BJ (cell line): Measurements from ENCODE around the gene GPRIN2. TPM values are rescaled to one million over a fixed set of nuclear protein-coding genes. Genes with fewer than 3 reads are reported as not detected.

Experiments used
- CTCF ChIA-PET: fragments of 350-600 bp; formaldehyde crosslinking; extraction: SDS; loops from one replicate; lab custom pipeline; 2021; ENCODE audit warnings: antibody characterized with exemption, inconsistent platforms; lab: Yijun Ruan, JAX
- POLR2A ChIA-PET: fragments of 300-600 bp; sonication (Branson Sonifier 250); formaldehyde crosslinking; extraction: SDS; loops from one replicate; lab custom pipeline; 2021; ENCODE audit warnings: antibody characterized with exemption; lab: Charles Lee
- DNase-seq: peaks from one replicate; pipeline ENCODE4 v3.0.0-alpha.2; 2011; ENCODE audit warnings: low read depth
- H3K27me3 ChIP-seq: 2 replicates; pipeline ENCODE4 v1.6.0; 2011; ENCODE audit warnings: low read length; ENCODE audit not compliant: control insufficient read depth, insufficient read depth
- H3K36me3 ChIP-seq: 2 replicates; pipeline ENCODE4 v1.5.1; 2011; ENCODE audit warnings: low read length; ENCODE audit not compliant: control insufficient read depth, insufficient read depth
- H3K4me3 ChIP-seq: 2 replicates; pipeline ENCODE4 v1.5.1; 2011; ENCODE audit warnings: low read depth, mild to moderate bottlenecking, control low read depth, low read length
- polyA plus RNA-seq: library from polyadenylated mRNA; depleted of rRNA; stranded (reverse); fragments of >200 nt; gene quantifications from 2 replicates; pipeline ENCODE4 v1.2.3, GENCODE V29; 2011
- TF ChIP-seq, protein P1 (sequence below): IDR thresholded peaks from 2 replicates; pipeline ENCODE4 v1.5.1; 2011; ENCODE audit warnings: low read depth, mild to moderate bottlenecking, control low read depth, inconsistent platforms, low read length, moderate library complexity; ENCODE audit not compliant: insufficient read depth

The GPRIN2 gene
- polyA plus RNA-seq, 1 experiment: 0.04 TPM

- H3K36me3 ChIP-seq: no peaks in the 10 kb centered on the region
- ChIA-PET POLR2A (no interaction called here), CTCF (interaction anchor here (0.7 to 0.8 kb wide), 2 partner anchors 17 to 21 kb away, joined by 3 read pairs; no protein-coding TSS in a partner anchor)
- TF ChIP-seq, protein P1, sequence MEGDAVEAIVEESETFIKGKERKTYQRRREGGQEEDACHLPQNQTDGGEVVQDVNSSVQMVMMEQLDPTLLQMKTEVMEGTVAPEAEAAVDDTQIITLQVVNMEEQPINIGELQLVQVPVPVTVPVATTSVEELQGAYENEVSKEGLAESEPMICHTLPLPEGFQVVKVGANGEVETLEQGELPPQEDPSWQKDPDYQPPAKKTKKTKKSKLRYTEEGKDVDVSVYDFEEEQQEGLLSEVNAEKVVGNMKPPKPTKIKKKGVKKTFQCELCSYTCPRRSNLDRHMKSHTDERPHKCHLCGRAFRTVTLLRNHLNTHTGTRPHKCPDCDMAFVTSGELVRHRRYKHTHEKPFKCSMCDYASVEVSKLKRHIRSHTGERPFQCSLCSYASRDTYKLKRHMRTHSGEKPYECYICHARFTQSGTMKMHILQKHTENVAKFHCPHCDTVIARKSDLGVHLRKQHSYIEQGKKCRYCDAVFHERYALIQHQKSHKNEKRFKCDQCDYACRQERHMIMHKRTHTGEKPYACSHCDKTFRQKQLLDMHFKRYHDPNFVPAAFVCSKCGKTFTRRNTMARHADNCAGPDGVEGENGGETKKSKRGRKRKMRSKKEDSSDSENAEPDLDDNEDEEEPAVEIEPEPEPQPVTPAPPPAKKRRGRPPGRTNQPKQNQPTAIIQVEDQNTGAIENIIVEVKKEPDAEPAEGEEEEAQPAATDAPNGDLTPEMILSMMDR: no peak
- H3K27me3 ChIP-seq: no peaks in the 10 kb centered on the region
- H3K4me3 ChIP-seq: no peak overlapping the region
- no peak for DNase-seq
Observed at GRCh38 chr10:46523119-46523961, 33.1 kb downstream of the GPRIN2 start.

- TF ChIP-seq, protein P1: no peak
- ChIA-PET POLR2A (no interaction called here), CTCF (no interaction called here)
- DNase-seq: no peak
- Histone ChIP-seq H3K4me3 (no peak overlapping the region), H3K27me3 (no peaks in the 10 kb centered on the region), H3K36me3 (no peaks in the 10 kb centered on the region)
Observed at GRCh38 chr10:46522295-46523118, 34.0 kb downstream of the GPRIN2 start.

- DNase-seq: no peak
- CTCF ChIA-PET: interaction anchor here (1.3 kb wide), 1 partner anchor 292 kb away, joined by 3 read pairs; no protein-coding TSS in a partner anchor
- no peaks in the 10 kb centered on the region for H3K27me3 ChIP-seq
- POLR2A ChIA-PET: no interaction called here
- no peaks in the 10 kb centered on the region for H3K36me3 ChIP-seq
- TF ChIP-seq, protein P1: no peak
- no peak overlapping the region for H3K4me3 ChIP-seq
Observed at GRCh38 chr10:46520941-46521340, 35.5 kb downstream of the GPRIN2 start.

GRCh38 chr10:46520381-46520780, 36.1 kb downstream of the GPRIN2 start:
- POLR2A ChIA-PET: no interaction called here
- TF ChIP-seq, protein P1: no peak
- Histone ChIP-seq H3K27me3 (no peaks in the 10 kb centered on the region), H3K4me3 (no peak overlapping the region), H3K36me3 (no peaks in the 10 kb centered on the region)
- CTCF ChIA-PET: no interaction called here
- DNase-seq: no peak
